Measurements from ENCODE around the gene TFDP2.

- peak; percentile 49 to 67 (median 55) for TF ChIP-seq CTCF (IDR thresholded peaks at IDR 0.05)
- TF ChIP-seq POLR2AphosphoS5 (IDR thresholded peaks at IDR 0.05): no peak
- TF ChIP-seq POLR2A (IDR thresholded peaks at IDR 0.05; ENCODE audit: low read depth): no peak
These were observed 236.1 kb downstream of the TFDP2 start for GRCh38 chr3:141913150-141913811.

Data from esophagus muscularis mucosa (tissue), 3 donors.